ENCODE measurements around the gene RASGRP3. TPM values are rescaled to one million over a fixed set of nuclear protein-coding genes. Genes with fewer than 3 reads are reported as not detected.

RASGRP3 gene
- total RNA-seq, 1 donor = 0.72 TPM

GRCh38 chr2:33605056-33605455 is 128.6 kb downstream of the RASGRP3 start:
- peaks cover 4% of the 10 kb centered on the region for H3K4me1 ChIP-seq (ENCODE audit: insufficient read depth, low read length)
- no peak for DNase-seq (ENCODE audit: insufficient read length, low spot score, missing footprints)
- H3K27ac ChIP-seq (ENCODE audit: low read depth, low read length) = no peak overlapping the region
- no peaks in the 10 kb centered on the region for H3K27me3 ChIP-seq (ENCODE audit: insufficient read depth, low read length)
- H3K4me2 ChIP-seq (ENCODE audit: insufficient read depth, low read length) = no peak overlapping the region
- H3K79me2 ChIP-seq (ENCODE audit: insufficient read depth, low read length) = no peaks in the 10 kb centered on the region
- H3K9me3 ChIP-seq (ENCODE audit: low read depth, low read length) = no peaks in the 10 kb centered on the region
- peak overlapping the region; percentile 15 for H2AFZ ChIP-seq (ENCODE audit: low read length)
- H3K36me3 ChIP-seq (ENCODE audit: insufficient read depth, low read length) = no peaks in the 10 kb centered on the region
- no peak overlapping the region for H3K4me3 ChIP-seq (ENCODE audit: insufficient read depth, low read length)
- TF ChIP-seq, protein P1, sequence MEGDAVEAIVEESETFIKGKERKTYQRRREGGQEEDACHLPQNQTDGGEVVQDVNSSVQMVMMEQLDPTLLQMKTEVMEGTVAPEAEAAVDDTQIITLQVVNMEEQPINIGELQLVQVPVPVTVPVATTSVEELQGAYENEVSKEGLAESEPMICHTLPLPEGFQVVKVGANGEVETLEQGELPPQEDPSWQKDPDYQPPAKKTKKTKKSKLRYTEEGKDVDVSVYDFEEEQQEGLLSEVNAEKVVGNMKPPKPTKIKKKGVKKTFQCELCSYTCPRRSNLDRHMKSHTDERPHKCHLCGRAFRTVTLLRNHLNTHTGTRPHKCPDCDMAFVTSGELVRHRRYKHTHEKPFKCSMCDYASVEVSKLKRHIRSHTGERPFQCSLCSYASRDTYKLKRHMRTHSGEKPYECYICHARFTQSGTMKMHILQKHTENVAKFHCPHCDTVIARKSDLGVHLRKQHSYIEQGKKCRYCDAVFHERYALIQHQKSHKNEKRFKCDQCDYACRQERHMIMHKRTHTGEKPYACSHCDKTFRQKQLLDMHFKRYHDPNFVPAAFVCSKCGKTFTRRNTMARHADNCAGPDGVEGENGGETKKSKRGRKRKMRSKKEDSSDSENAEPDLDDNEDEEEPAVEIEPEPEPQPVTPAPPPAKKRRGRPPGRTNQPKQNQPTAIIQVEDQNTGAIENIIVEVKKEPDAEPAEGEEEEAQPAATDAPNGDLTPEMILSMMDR (IDR thresholded peaks at IDR 0.05; ENCODE audit: extremely low read depth, low read depth, low read length) = no peak
- no peaks in the 10 kb centered on the region for H4K20me1 ChIP-seq (ENCODE audit: insufficient read depth, low read length)

GRCh38 chr2:33606100-33606499 is 129.7 kb downstream of the RASGRP3 start:
- no peaks in the 10 kb centered on the region for H3K36me3 ChIP-seq (ENCODE audit: insufficient read depth, low read length)
- DNase-seq (ENCODE audit: insufficient read length, low spot score, missing footprints) = no peak
- H2AFZ ChIP-seq (ENCODE audit: low read length) = no peak overlapping the region
- no peak overlapping the region for H3K27ac ChIP-seq (ENCODE audit: low read depth, low read length)
- no peaks in the 10 kb centered on the region for H4K20me1 ChIP-seq (ENCODE audit: insufficient read depth, low read length)
- no peaks in the 10 kb centered on the region for H3K79me2 ChIP-seq (ENCODE audit: insufficient read depth, low read length)
- no peak overlapping the region for H3K4me3 ChIP-seq (ENCODE audit: insufficient read depth, low read length)
- no peaks in the 10 kb centered on the region for H3K27me3 ChIP-seq (ENCODE audit: insufficient read depth, low read length)
- no peak overlapping the region for H3K4me2 ChIP-seq (ENCODE audit: insufficient read depth, low read length)
- H3K4me1 ChIP-seq (ENCODE audit: insufficient read depth, low read length) = peaks cover 4% of the 10 kb centered on the region
- H3K9me3 ChIP-seq (ENCODE audit: low read depth, low read length) = no peaks in the 10 kb centered on the region
- TF ChIP-seq, protein P1 (IDR thresholded peaks at IDR 0.05; ENCODE audit: extremely low read depth, low read depth, low read length) = no peak

DNA sequence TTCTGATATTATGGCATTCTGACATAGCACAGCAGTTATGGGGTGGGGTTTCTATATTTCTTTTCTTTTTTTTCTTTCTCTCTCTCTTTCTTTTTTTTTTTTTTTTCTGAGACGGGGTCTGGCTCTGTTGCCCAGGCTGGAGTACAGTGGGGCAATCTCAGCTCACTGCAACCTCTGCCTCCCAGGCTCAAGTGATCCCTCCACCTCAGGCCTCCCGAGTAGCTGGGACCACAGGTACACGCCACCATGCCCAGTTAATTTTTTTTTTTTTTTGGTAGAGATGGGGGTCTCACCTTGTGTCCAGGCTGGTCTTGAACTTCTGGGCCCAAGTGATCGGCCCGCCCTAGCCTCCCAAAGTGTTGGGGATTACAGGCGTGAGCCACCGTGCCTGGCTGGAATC is 130.2 kb downstream of the RASGRP3 start:
- Histone ChIP-seq H2AFZ (ENCODE audit: low read length) (no peak overlapping the region), H3K9me3 (ENCODE audit: low read depth, low read length) (no peaks in the 10 kb centered on the region), H3K27ac (ENCODE audit: low read depth, low read length) (no peak overlapping the region), H4K20me1 (ENCODE audit: insufficient read depth, low read length) (no peaks in the 10 kb centered on the region), H3K4me3 (ENCODE audit: insufficient read depth, low read length) (no peak overlapping the region), H3K79me2 (ENCODE audit: insufficient read depth, low read length) (no peaks in the 10 kb centered on the region), H3K4me2 (ENCODE audit: insufficient read depth, low read length) (no peak overlapping the region), H3K36me3 (ENCODE audit: insufficient read depth, low read length) (no peaks in the 10 kb centered on the region), H3K4me1 (ENCODE audit: insufficient read depth, low read length) (peaks cover 4% of the 10 kb centered on the region), H3K27me3 (ENCODE audit: insufficient read depth, low read length) (no peaks in the 10 kb centered on the region)
- TF ChIP-seq, protein P1 (IDR thresholded peaks at IDR 0.05; ENCODE audit: extremely low read depth, low read depth, low read length) = no peak
- no peak for DNase-seq (ENCODE audit: insufficient read length, low spot score, missing footprints)

- Histone ChIP-seq H3K79me2 (ENCODE audit: insufficient read depth, low read length) (no peaks in the 10 kb centered on the region), H3K4me1 (ENCODE audit: insufficient read depth, low read length) (peaks cover 4% of the 10 kb centered on the region), H3K27me3 (ENCODE audit: insufficient read depth, low read length) (no peaks in the 10 kb centered on the region), H4K20me1 (ENCODE audit: insufficient read depth, low read length) (no peaks in the 10 kb centered on the region), H3K27ac (ENCODE audit: low read depth, low read length) (no peak overlapping the region), H3K9me3 (ENCODE audit: low read depth, low read length) (no peaks in the 10 kb centered on the region), H3K4me3 (ENCODE audit: insufficient read depth, low read length) (no peak overlapping the region), H3K36me3 (ENCODE audit: insufficient read depth, low read length) (no peaks in the 10 kb centered on the region), H2AFZ (ENCODE audit: low read length) (no peak overlapping the region), H3K4me2 (ENCODE audit: insufficient read depth, low read length) (no peak overlapping the region)
- TF ChIP-seq, protein P1 (IDR thresholded peaks at IDR 0.05; ENCODE audit: extremely low read depth, low read depth, low read length) = no peak
- no peak for DNase-seq (ENCODE audit: insufficient read length, low spot score, missing footprints)
These were observed 130.8 kb downstream of the RASGRP3 start for GRCh38 chr2:33607251-33607721.
